Gastroesophageal sphincter (tissue), 3 donors: ENCODE results near the gene THSD7A.

Source experiments
- CTCF ChIP-seq, 4 experiments: fragments of 200-600 bp in 2 of 4; fragments of 450-650 bp in 2 of 4; sonication (generic) in 1 of 4; IDR thresholded peaks; one replicate each; pipeline ENCODE4 v1.5.1; 2017 to 2019; ENCODE audit warnings: antibody characterized with exemption in 4 of 4, mild to moderate bottlenecking in 2 of 4, moderate library complexity in 2 of 4
- EP300 ChIP-seq: sonication (generic); formaldehyde crosslinking; IDR thresholded peaks from one replicate; pipeline ENCODE4 v1.6.1; 2017; ENCODE audit warnings: antibody characterized with exemption, mild to moderate bottlenecking

- TF ChIP-seq CTCF (IDR thresholded peaks at IDR 0.05) = no peak
- TF ChIP-seq EP300 = no peak
These were observed 381.7 kb downstream of the THSD7A start for GRCh38 chr7:11450281-11450680.
